Testis (tissue), 3 donors: ENCODE results near the gene ITPRIP. TPM values are rescaled to one million over a fixed set of nuclear protein-coding genes. Genes with fewer than 3 reads are reported as not detected.

Source experiments
- DNase-seq: peaks from one replicate; pipeline ENCODE4 v3.0.0-alpha.2; 2019
- H3K27ac ChIP-seq, 2 donors: fragments of 200-600 bp; sonication (generic); one replicate each; pipeline ENCODE4 v1.5.1; 2019
- H3K27me3 ChIP-seq: fragments of 200-600 bp; sonication (generic); one replicate; pipeline ENCODE4 v1.5.1; 2019
- H3K36me3 ChIP-seq: fragments of 200-600 bp; sonication (generic); one replicate; pipeline ENCODE4 v1.5.1; 2017; ENCODE audit warnings: low read depth; ENCODE audit errors: missing control alignments
- H3K4me1 ChIP-seq: fragments of 200-600 bp; sonication (generic); one replicate; pipeline ENCODE4 v1.5.1; 2019
- H3K4me3 ChIP-seq, 2 donors: fragments of 200-600 bp; sonication (generic); one replicate each; pipeline ENCODE4 v1.5.1; 2017 to 2019
- H3K9me3 ChIP-seq: fragments of 200-600 bp; sonication (generic); one replicate; pipeline ENCODE4 v1.5.1; 2017
- CTCF ChIP-seq, 3 experiments: fragments of 450-650 bp in 2 of 3; fragments of 200-600 bp in 1 of 3; sonication (generic) in 1 of 3; IDR thresholded peaks; one replicate each; pipeline ENCODE4 v1.5.1; 2016 to 2019; ENCODE audit warnings: antibody characterized with exemption in 3 of 3, mild to moderate bottlenecking in 2 of 3, moderate library complexity in 1 of 3
- POLR2A ChIP-seq: fragments of 450-650 bp; IDR thresholded peaks from one replicate; pipeline ENCODE4 v1.6.1; 2017; ENCODE audit warnings: antibody characterized with exemption, mild to moderate bottlenecking, moderate library complexity
- WGBS, 2 donors: methylation state at CpG; one replicate each; pipeline ENCODE4 v1.1.5; 2018; 5-methylcytosine and 5-hydroxymethylcytosine counted together
- intact Hi-C: fragments of 100-400 bp; cut with DNase I; formaldehyde crosslinking; loops from one replicate; pipeline ENCODE4 v1.15.1; 2023; ENCODE audit warnings: low total_unique reads
- polyA plus RNA-seq: library from polyadenylated mRNA; stranded (reverse); fragments of 350-450 nt; fragmentation: Illumina TruSeq; extraction: RNeasy Lipid Tissue Mini Kit (QIAGEN cat#74804); gene quantifications from one replicate; pipeline ENCODE4 v1.2.3, GENCODE V29; 2014; ENCODE audit warnings: low read depth, low replicate concordance; ENCODE audit not compliant: insufficient read depth
- total RNA-seq, 2 donors: library from RNA; depleted of rRNA; stranded (reverse); fragments of >200 nt; gene quantifications; one replicate each; pipeline ENCODE4 v1.2.3, GENCODE V29; 2016

Gene ITPRIP
- total and polyA plus RNA-seq, 3 donors from 2014 or later = 21.5 to 29.5 (median 21.6) TPM

- no peak for DNase-seq
- WGBS, 2 donors = 84 to 88% methylated on average over 9 of the region's 9 CpGs
Observed at GRCh38 chr10:104324221-104324686, 14.0 kb downstream of the ITPRIP start.

GRCh38 chr10:104323760-104324201 is 14.5 kb downstream of the ITPRIP start:
- H3K27ac ChIP-seq = no peak overlapping the region
- WGBS, 2 donors = 94 to 98% methylated on average over 2 to 4 of the region's 4 CpGs
- TF ChIP-seq CTCF (IDR thresholded peaks at IDR 0.05) (no peak), POLR2A (no peak)
- H3K27me3 ChIP-seq = no peaks in the 10 kb centered on the region
- no peak overlapping the region for H3K4me3 ChIP-seq
- peaks cover 70% of the 10 kb centered on the region for H3K4me1 ChIP-seq
- DNase-seq = no peak
- no peaks in the 10 kb centered on the region for H3K36me3 ChIP-seq
- intact Hi-C loops = no loop called here
- H3K9me3 ChIP-seq = no peaks in the 10 kb centered on the region

More at GRCh38 chr10:104324221-104324686, 14.0 kb downstream of the ITPRIP start:
- no peaks in the 10 kb centered on the region for H3K27me3 ChIP-seq
- intact Hi-C loops = no loop called here
- H3K4me1 ChIP-seq = peaks cover 70% of the 10 kb centered on the region
- no peaks in the 10 kb centered on the region for H3K36me3 ChIP-seq
- H3K4me3 ChIP-seq = no peak overlapping the region
- TF ChIP-seq POLR2A (no peak), CTCF (IDR thresholded peaks at IDR 0.05) (no peak)
- no peaks in the 10 kb centered on the region for H3K9me3 ChIP-seq
- no peak overlapping the region for H3K27ac ChIP-seq

GRCh38 chr10:104323085-104323484 is 15.2 kb downstream of the ITPRIP start:
- intact Hi-C loops = no loop called here
- no peak for DNase-seq
- no peak for TF ChIP-seq POLR2A
- TF ChIP-seq CTCF (IDR thresholded peaks at IDR 0.05) = no peak
- WGBS, 2 donors = 89 to 95% methylated on average over 1 of the region's 1 CpG
- Histone ChIP-seq H3K27me3 (no peaks in the 10 kb centered on the region), H3K9me3 (no peaks in the 10 kb centered on the region), H3K4me1 (peaks cover 69% of the 10 kb centered on the region), H3K36me3 (no peaks in the 10 kb centered on the region), H3K4me3 (no peak overlapping the region), H3K27ac (no peak overlapping the region)

- H3K4me3 ChIP-seq = no peak overlapping the region
- H3K27me3 ChIP-seq = no peaks in the 10 kb centered on the region
- peaks cover 67% of the 10 kb centered on the region for H3K4me1 ChIP-seq
- no peaks in the 10 kb centered on the region for H3K9me3 ChIP-seq
- H3K27ac ChIP-seq = no peak overlapping the region
- no peak for DNase-seq
- H3K36me3 ChIP-seq = no peaks in the 10 kb centered on the region
- WGBS, 2 donors = 72 to 76% methylated on average over 5 to 7 of the region's 7 CpGs
- intact Hi-C loops = no loop called here
- TF ChIP-seq POLR2A (no peak), CTCF (IDR thresholded peaks at IDR 0.05) (no peak)
Observed at GRCh38 chr10:104322416-104322782, 15.9 kb downstream of the ITPRIP start.

GRCh38 chr10:104321725-104322415 is 16.4 kb downstream of the ITPRIP start:
- Histone ChIP-seq H3K4me1 (peaks cover 66% of the 10 kb centered on the region), H3K36me3 (no peaks in the 10 kb centered on the region), H3K9me3 (no peaks in the 10 kb centered on the region), H3K27ac (peak overlapping the region in 1 of 2 donors; percentile 34), H3K4me3 (no peak overlapping the region), H3K27me3 (no peaks in the 10 kb centered on the region)
- WGBS, 2 donors = 50 to 66% methylated on average over 8 of the region's 8 CpGs
- intact Hi-C loops = no loop called here
- DNase-seq = no peak
- TF ChIP-seq CTCF (IDR thresholded peaks at IDR 0.05) (no peak), POLR2A (no peak)
